Measurements from ENCODE around the gene ZSCAN10.
"Not testable (repeated sequence)": the region's sequence is repeated elsewhere in the genome, so short reads cannot be mapped to it uniquely, and the experiment has no call there.

Gene ZSCAN10

DNA sequence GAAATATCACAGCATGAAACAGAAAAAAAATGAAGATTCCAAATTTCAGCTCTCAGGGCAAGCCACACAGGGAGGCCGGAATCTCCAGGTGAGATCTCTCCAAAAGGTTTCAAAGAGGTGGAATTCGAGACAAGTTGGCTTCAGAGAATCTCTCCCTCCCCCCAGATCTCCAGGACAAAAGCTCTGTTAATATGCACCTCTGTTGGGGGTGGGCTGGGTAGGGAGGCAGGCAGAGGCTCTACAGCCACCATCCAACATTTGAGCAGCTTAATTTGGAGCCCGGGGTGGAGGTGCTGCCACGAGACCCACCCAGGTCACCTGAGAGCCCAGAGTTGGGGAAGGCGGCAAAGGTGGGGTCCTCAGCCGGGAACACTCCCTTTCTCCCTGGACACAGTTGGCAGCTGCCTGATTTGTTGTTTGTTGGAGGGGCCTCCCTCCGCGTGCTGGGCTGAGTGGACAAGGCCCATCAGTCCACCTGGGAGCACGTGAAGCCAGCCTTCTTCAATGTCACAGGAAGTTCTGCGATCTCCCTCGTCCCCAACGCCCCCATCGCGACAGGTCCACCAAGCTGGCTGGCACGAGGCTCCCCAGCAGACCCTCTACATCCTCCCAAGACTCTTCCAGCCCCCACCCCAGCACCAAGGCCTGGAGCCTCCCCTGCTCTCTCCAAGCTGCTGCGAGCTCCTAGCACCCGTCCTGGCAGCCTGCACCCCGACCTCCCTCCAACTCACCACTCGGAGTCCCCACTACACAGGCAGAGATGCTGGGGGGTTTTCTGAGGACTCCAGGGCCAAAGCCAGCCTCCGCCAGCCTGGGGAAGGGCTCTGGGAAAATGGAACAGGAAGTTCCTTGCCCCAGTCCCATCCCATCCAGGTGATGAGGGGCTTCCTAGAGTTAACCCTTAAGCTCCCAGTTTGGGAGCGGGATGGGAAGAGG is at the start of gene ZSCAN10:
ZSCAN10 (minus strand) TSS at position 836 of the 936 bp plus-strand sequence. CDS start 6,357 bp downstream, outside the sequence.
- no peak for DNase-seq (ENCODE audit: low spot score)

DNA sequence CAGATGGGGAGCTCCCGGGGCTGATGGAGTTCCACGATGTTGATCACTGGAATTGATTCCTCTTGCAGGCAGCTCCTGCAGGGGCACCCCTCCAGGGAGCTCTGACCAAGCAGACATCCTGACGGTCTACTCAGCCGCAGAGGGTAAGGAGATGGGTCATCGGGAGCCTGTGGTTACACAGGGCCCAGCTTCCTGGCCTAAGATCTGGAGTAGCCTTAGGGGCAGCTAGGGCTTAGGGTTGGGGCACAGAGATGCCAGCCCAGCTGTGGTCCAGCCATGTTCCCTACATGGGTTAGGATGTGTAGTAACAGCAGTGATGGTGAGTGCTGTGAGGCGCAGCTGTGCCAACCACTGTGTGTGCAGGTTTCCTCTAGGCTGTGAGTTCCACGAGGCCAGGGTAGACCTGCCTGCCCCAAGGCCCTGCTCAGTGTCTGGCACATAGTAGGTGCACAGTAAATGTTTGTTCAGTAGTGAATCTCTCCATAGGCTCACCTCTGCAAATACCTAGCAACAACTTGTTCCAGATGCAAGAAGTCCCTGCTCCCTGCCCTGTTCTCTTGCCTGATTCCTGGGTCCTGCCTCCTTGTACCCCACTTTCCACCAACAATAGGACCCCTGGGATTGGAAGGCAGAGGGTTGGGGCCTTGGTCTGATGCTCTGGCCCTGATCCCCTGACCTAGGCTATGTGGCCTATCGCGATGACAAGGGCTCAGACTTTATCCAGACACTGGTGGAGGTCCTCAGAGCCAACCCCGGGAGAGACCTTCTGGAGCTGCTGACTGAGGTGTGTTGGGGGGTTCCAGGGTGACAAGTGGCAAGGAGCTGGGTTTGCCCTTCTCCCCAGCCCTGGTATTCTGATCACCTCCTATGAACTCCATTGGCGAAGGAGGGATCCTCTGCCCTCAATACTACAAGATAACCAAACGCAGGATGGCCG is 49.4 kb upstream of the ZSCAN10 start:
- no peak for DNase-seq (ENCODE audit: low spot score)

DNA sequence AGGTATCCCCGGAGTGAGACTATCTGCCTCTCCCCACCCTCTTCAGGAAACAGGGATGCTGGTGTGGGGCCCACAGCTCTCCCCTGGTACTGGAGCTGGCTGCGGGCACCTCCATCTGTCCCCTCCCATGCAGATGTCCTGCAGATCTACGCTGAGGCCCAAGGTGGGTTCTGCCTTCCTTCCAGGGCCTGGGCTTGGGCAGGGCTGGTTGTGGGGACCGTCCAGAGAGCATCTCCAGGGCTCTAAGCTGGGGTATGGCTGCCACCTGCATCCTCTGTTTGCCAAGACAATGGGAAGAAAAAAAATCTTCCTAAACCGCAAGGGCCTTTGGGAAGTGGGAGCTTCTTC is 48.6 kb upstream of the ZSCAN10 start:
- DNase-seq (ENCODE audit: low spot score), result no peak

DNA sequence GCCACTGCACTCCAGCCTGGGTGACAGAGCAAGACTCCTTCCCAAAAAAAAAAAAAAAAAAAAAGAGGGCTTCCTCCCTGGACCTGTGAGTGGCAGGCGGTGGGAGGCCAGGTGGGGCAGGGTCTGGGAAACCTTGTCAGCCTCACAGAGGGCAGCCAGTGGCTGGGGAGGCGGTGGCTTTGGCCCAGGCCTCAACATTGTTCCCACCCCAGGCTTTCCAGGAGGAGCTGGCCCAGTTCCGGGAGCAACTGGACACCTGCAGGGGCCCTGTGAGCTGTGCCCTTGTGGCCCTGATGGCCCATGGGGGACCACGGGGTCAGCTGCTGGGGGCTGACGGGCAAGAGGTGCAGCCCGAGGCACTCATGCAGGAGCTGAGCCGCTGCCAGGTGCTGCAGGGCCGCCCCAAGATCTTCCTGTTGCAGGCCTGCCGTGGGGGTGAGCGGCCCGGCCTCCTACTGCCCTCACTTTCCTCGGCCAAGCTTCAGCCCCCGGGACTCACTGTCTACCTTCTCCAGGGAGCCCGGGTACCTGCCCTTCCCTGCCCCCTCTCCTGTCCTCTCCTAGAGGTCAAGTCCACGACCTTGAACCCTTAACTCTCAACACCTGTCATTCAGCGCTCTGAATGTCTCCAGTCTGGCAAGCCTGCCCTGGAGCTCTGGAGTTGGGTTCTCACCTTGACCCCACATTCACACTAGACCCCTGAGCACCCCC is 48.1 kb upstream of the ZSCAN10 start:
- DNase-seq (ENCODE audit: low spot score), result no peak

DNA sequence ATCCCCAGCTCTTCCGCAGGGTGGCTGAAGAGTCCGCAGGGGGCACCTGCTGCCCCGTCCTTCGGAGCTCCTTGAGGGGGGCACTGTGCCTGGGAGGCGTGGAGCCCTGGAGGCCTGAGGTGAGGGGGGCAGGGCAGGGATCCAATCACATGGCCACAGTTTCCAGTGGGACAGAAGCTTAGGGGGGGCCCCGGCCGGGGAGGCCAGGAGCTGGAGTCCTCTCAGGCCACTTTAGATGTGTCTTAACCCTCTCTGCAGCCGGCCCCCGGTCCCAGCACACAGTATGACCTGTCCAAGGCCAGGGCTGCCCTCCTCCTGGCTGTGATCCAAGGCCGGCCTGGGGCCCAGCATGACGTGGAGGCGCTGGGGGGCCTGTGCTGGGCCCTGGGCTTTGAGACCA is 46.6 kb upstream of the ZSCAN10 start:
- no peak for DNase-seq (ENCODE audit: low spot score)

DNA sequence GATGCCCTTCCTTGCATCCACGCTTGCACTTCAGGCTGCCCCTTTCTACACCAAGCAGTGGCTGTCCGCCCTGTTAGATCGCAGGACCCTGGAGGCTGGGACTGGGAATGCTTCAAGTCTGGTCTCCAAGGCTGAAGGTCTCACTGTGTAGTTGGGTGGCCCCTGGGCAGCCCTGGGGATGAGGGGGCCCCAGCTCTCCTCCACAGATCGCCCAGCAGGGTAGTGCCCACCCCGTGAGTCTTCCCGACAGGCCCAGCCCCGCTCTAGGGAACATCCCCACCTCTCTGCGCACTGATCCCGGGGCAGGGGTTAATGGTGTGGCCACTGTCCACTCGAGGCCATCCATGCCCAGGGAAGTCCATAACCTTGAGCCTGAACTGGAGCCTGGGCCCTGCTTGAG is 46.1 kb upstream of the ZSCAN10 start:
- DNase-seq (ENCODE audit: low spot score), result no peak

DNA sequence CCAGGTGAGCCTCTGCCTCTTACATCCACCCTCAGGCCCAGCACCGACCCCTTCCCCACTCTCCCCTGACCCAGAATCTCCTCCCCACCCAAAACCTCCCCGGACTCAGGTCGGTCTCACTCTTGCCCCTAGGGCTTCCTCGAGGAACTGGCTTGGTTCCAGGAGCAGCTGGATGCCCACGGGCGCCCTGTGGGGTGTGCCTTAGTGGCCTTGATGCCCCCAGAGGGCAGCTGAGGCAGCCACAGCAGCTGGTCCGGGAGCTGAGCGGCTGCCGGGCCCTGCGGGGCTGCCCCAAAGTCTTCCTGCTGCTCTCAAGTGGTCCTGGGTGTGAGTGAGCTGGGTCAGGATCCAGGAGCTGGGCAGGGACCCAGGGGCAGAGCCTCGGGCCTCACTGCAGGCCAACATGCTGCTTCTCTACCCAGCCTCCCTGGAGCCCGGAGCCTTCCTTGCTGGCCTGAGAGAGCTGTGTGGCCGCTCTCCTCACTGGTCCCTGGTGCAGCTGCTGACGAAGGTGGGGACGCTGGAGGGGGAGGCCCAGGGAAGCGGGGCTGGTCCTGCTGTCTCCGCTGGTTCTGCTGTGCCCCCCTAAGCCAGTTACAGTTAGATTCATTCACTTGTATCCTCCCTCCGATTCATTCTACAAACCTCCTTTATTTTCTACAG is 45.4 kb upstream of the ZSCAN10 start:
- no peak for DNase-seq (ENCODE audit: low spot score)

DNA sequence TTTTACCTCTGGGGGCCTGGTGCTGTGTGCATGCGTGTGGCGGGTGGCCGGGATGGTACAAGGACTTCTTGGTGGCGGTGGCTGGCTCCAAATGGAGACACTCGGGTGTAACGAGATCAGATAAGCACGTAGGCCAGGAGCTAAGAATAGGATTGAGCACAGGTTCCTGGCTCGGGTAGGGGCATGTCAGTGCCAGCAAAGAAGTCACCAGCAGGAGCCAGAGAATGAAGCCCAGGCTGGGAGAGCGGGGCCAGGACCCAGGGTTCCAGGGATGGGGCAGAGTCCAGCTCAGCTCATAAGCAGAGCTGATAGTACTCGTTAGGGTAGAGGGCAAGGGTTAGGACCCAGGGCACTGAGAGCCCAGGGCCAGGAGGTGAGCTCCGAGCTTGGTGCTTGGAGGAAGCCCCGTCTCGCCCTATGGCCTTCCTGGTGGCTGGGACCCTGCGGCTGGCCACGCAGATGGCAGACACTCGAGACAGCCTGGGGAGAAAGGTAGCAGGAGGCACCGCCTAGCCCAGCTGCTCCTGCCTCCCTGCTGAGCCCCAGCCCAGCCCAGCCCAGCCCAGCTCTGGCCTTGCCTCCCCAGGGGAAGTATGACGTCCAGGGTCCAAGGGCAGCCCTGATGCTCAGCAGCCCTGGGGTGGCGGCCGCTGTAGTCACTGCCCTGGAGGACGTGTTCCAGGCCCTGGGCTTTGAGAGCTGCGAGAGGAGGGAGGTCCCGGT is 44.7 kb upstream of the ZSCAN10 start:
- no peak for DNase-seq (ENCODE audit: low spot score)

DNA sequence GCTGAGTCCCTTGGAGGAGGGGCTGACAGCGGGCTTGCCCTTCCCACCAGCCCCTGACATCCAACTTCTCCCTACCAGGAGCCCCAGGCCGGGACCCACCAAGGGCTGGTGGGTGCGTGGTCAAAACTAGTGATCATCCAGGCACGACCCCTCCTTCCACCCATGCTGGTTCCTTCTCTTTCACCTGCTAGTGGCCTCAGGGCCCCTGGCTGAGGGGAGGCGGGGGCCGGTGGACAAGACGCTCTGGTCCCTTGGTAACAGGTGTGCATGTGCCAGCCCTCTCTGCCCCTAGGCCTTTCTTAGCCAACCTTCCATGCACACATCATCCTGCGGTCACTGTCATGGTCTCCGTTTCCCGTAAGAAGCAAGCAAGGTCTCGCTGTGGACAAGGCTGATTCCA is 44.1 kb upstream of the ZSCAN10 start:
- no peak for DNase-seq (ENCODE audit: low spot score)

DNA sequence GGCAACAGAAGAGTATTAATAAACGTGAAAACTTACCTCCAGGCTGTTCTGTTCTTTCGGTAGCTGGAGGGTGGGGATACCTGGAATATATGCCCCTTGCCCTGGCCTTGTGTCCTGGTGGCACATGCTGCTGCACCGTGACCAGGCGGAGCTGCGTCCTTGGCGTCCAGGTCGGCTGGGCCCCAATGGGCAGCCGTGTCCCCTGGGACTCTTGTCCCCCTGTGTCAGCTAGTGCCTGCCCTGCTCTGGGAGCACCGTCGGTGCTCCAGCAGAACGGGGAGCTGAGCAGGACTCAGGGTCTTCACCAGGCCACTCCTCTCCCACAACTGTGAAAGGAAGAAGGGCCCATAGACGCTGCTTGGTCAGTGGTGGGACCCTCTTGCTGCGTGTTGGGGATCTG is 43.7 kb upstream of the ZSCAN10 start:
- no peak for DNase-seq (ENCODE audit: low spot score)

DNA sequence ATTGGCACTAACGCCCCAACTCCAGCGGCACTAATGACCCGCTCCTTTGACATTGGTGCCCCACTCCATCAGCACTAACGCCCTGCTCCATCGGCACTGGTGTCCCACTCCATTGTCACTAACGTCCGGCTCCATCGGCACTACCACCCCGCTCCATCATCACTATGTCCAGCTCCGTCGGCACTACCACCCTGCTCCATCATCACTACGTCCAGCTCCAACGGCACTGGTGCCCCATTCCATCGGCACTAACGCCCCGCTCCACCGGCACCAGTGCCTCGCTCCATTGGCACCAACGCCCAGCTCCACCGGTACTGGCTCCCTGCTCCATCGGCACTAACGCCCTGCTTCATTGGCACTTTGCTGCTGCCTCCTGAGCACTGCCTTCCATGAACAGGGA is 43.2 kb upstream of the ZSCAN10 start:
- DNase-seq (ENCODE audit: low spot score), result no peak

DNA sequence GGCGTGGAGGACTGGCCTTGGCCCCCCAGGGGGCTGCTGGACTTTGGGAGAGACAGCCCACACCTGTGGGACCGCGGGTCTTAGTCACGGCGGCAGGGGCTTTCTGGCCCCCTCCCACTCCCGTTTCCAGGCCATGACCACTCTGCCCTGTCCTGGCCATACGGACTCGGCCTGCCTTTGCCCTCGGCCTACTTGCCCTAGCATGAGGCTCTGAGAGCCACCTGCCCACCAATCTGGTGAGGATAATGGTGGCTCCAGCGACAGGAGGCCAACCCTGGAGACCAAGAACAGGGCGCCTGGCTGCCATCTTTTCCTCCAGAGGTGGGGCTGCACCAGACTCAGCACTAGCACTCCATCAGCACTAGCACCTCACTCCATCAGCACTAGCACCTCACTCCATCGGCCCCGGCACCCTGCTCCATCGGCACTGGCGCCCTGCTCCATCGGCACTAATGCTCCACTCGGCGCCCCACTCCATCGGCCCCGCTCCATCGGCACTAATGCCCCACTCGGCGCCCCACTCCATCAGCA is 42.8 kb upstream of the ZSCAN10 start:
- DNase-seq (ENCODE audit: low spot score), result no peak

DNA sequence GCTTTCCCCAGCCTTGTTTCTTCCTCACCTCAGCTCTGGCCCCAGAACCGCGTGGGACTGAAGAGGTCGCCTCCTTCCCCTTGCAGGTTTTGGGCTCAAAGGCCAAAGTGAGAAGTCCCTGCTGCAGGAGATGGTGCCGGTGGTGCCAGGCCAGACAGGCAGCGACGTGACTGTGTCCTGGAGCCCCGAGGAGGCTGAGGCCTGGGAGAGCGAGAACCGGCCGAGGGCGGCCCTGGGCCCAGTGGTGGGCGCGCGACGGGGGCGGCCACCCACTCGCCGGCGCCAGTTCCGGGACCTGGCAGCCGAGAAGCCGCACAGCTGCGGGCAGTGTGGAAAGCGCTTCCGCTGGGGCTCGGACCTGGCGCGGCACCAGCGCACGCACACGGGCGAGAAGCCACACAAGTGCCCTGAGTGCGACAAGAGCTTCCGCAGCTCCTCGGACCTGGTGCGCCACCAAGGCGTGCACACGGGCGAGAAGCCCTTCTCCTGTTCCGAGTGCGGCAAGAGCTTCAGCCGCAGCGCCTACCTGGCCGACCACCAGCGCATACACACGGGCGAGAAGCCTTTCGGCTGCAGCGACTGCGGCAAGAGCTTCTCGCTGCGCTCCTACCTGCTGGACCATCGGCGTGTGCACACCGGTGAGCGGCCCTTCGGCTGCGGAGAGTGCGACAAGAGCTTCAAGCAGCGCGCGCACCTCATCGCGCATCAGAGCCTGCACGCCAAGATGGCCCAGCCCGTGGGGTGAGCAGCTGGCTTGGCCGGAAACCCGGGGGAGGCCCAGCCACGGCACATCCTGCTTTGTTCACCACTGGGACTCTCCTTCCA is 41.7 kb upstream of the ZSCAN10 start:
- DNase-seq (ENCODE audit: low spot score), result no peak

DNA sequence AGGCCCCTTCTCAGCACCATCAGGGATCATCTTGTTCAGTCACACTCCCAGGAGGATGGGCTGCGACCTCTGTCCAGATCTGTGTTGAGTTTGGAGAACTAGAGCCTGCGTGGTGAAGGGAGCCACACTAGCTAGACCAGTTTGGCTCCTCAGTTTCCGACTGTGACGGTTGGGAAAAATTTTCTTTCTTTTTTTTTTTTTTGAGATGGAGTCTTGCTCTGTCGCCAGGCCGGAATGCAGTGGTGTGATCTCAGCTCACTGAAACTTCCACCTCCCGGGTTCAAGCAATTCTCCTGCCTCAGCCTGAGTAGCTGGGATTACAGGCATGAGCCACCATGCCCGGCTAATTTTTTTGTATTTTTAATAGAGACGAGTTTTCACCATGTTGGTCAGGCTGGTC is 40.5 kb upstream of the ZSCAN10 start:
- DNase-seq (ENCODE audit: low spot score), result not testable (repeated sequence)

DNA sequence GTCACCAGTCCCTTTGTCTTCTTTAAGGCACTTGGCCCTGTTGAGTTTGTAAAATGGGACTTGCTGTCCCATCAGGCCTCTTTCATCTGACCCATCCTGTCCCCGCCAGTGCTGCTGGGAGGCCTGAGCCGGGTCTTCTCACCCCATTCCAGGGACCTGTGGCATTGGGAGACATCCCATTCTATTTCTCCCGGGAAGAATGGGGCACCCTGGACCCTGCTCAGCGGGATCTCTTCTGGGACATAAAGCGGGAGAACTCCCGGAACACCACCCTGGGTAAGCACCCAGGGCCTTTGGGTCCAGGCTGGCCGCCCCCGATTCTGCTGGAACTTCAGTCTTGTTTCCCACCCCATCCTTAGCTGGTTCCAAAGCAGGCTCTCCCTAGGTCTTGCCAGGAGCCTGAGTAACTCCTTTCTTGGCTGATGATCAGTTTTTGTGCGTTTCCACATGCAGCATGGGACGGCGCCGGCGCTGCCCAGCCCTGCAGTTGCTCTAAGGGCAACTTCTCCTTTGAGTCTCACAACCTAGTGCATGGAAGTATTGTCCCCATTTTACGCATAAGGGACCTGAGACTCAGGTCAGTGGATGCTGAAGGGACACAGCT is 39.8 kb upstream of the ZSCAN10 start:
- no peak for DNase-seq (ENCODE audit: low spot score)

DNA sequence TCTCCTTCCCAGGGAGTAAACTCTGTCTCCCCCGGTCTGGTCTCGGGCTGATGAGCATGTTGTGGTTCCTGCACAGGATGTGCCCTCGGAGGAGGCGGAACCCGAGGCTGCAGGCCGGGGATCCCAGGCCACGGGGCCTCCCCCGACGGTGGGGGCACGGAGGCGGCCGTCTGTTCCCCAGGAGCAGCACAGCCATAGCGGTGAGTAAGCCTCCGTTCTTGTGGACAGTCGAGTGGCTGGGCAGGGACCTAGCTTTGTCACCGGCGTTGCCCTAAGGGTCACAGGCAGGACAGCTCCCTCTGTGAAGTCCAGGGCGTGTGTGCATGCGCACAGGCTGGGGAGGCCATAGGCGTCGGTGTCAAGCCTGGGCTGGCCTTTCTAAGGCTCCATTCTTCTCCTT is 39.2 kb upstream of the ZSCAN10 start:
- DNase-seq (ENCODE audit: low spot score), result no peak

DNA sequence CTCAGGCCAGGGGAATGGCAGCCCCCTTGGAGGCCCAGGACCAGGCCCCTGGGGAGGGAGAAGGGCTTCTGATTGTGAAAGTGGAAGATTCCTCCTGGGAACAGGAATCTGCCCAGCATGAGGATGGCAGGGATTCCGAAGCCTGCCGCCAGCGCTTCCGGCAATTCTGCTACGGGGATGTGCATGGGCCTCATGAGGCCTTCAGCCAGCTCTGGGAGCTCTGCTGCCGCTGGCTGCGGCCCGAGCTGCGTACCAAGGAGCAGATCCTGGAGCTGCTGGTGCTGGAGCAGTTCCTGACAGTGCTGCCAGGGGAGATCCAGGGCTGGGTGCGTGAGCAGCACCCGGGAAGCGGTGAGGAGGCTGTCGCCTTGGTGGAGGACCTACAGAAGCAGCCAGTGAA is 38.2 kb upstream of the ZSCAN10 start:
- no peak for DNase-seq (ENCODE audit: low spot score)

DNA sequence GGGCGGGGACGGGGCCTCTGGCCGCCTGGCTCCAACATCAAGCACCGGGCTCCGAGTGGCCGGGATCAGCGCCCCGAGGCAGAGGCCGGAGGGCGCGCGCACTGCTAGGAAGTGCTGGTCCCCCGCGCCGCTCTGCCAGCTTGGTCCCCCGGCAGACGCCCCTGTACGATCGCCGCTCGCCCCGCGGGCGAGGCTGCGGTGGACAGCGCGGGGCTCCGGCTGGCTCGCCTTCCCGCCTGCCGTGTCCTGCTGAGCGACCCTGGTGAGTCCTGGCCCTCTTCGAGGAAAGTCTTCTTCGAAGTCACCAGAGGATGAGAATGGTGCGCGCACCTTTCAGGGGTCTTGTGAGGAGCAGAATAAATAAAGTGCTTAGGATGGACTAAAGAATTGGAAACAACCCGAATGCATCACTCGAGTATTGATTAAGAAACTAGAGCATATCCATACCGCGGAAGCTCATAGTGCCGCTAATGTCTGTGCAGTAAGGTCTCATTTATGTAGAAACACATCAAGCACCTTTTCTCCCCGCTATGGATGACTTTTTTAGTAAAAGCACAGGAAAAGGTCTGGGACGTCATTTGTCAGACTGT is 36.1 kb upstream of the ZSCAN10 start:
- no peak for DNase-seq (ENCODE audit: low spot score)

All from Ammon's horn (tissue), 1 donor.